ENCODE results near the gene IFIT2.
"Not testable (repeated sequence)": the region's sequence is repeated elsewhere in the genome, so short reads cannot be mapped to it uniquely, and the experiment has no call there.

IFIT2 gene

GRCh38 chr10:89281606-89282395, 20.0 kb upstream of the IFIT2 start:
- no peak for DNase-seq

- DNase-seq = no peak
These were observed 18.6 kb upstream of the IFIT2 start for GRCh38 chr10:89283025-89283935.

- no peak for DNase-seq
These were observed 17.8 kb upstream of the IFIT2 start for GRCh38 chr10:89283936-89284475.

GRCh38 chr10:89284711-89285110, 17.1 kb upstream of the IFIT2 start:
- not testable (repeated sequence) for DNase-seq

GRCh38 chr10:89285303-89285702, 16.5 kb upstream of the IFIT2 start:
- not testable (repeated sequence) for DNase-seq

- no peak for DNase-seq
These were observed 7.1 kb upstream of the IFIT2 start for GRCh38 chr10:89294721-89295239.

- peak in 1 of 2 experiments; percentile 16 for DNase-seq
These were observed 6.2 kb upstream of the IFIT2 start for GRCh38 chr10:89295597-89295996.

- DNase-seq = peak; percentile 43 to 64
These were observed 5.6 kb upstream of the IFIT2 start for GRCh38 chr10:89296220-89296648.

GRCh38 chr10:89297356-89297755, 4.5 kb upstream of the IFIT2 start:
- no peak for DNase-seq

- DNase-seq = no peak
These were observed 4.1 kb upstream of the IFIT2 start for GRCh38 chr10:89297791-89298190.

GRCh38 chr10:89299031-89299430, 2.8 kb upstream of the IFIT2 start:
- no peak for DNase-seq

- peak; percentile 78 to 94 for DNase-seq
These were observed 614 bp upstream of the IFIT2 start for GRCh38 chr10:89301232-89301631.

GRCh38 chr10:89302625-89303024, 779 bp downstream of the IFIT2 start:
- DNase-seq = peak in 1 of 2 experiments; percentile 12

GRCh38 chr10:89303161-89303560, 1.3 kb downstream of the IFIT2 start:
- no peak for DNase-seq

GRCh38 chr10:89304026-89304425, 2.2 kb downstream of the IFIT2 start:
- DNase-seq = no peak

- DNase-seq = no peak
These were observed 2.6 kb downstream of the IFIT2 start for GRCh38 chr10:89304446-89304845.

GRCh38 chr10:89304925-89305324, 3.1 kb downstream of the IFIT2 start:
- DNase-seq = no peak

GRCh38 chr10:89305766-89306433, 4.1 kb downstream of the IFIT2 start:
- DNase-seq = no peak

- DNase-seq = no peak
These were observed 4.8 kb downstream of the IFIT2 start for GRCh38 chr10:89306434-89307268.

GRCh38 chr10:89307269-89307577, 5.4 kb downstream of the IFIT2 start:
- DNase-seq = no peak

GRCh38 chr10:89308266-89308665, 6.4 kb downstream of the IFIT2 start:
- DNase-seq = no peak

GRCh38 chr10:89308736-89309135, 6.9 kb downstream of the IFIT2 start:
- no peak for DNase-seq
